ENCODE data around the gene PCNT. TPM values are rescaled to one million over a fixed set of nuclear protein-coding genes. Genes with fewer than 3 reads are reported as not detected.
A peak's percentile ranks its signal among the peaks of the same experiment; 100 is the strongest.

The PCNT gene
- total RNA-seq, 1 donor: 19.2 TPM

GRCh38 chr21:46434322-46434958 lies 110.5 kb downstream of the PCNT start:
- Histone ChIP-seq H3K79me2 (ENCODE audit: insufficient read depth, low read length) (no peaks in the 10 kb centered on the region), H3K27ac (ENCODE audit: low read depth, low read length) (no peak overlapping the region), H3K4me2 (ENCODE audit: insufficient read depth, low read length) (no peak overlapping the region), H3K36me3 (ENCODE audit: insufficient read depth, low read length) (peaks cover 40% of the 10 kb centered on the region), H3K4me3 (ENCODE audit: insufficient read depth, low read length) (no peak overlapping the region), H2AFZ (ENCODE audit: low read length) (no peak overlapping the region), H4K20me1 (ENCODE audit: insufficient read depth, low read length) (no peaks in the 10 kb centered on the region), H3K4me1 (ENCODE audit: insufficient read depth, low read length) (no peaks in the 10 kb centered on the region), H3K9me3 (ENCODE audit: low read depth, low read length) (no peaks in the 10 kb centered on the region), H3K27me3 (ENCODE audit: insufficient read depth, low read length) (no peaks in the 10 kb centered on the region)
- DNase-seq (ENCODE audit: insufficient read length, low spot score, missing footprints): peak; percentile 76
- TF ChIP-seq CTCF (IDR thresholded peaks at IDR 0.05; ENCODE audit: extremely low read depth, low read depth, low read length): no peak

- H4K20me1 ChIP-seq (ENCODE audit: insufficient read depth, low read length): no peaks in the 10 kb centered on the region
- no peak overlapping the region for H2AFZ ChIP-seq (ENCODE audit: low read length)
- no peaks in the 10 kb centered on the region for H3K79me2 ChIP-seq (ENCODE audit: insufficient read depth, low read length)
- peak; percentile 4 for DNase-seq (ENCODE audit: insufficient read length, low spot score, missing footprints)
- H3K4me1 ChIP-seq (ENCODE audit: insufficient read depth, low read length): no peaks in the 10 kb centered on the region
- H3K36me3 ChIP-seq (ENCODE audit: insufficient read depth, low read length): peaks cover 44% of the 10 kb centered on the region
- H3K27ac ChIP-seq (ENCODE audit: low read depth, low read length): no peak overlapping the region
- no peak overlapping the region for H3K4me2 ChIP-seq (ENCODE audit: insufficient read depth, low read length)
- no peaks in the 10 kb centered on the region for H3K27me3 ChIP-seq (ENCODE audit: insufficient read depth, low read length)
- H3K9me3 ChIP-seq (ENCODE audit: low read depth, low read length): no peaks in the 10 kb centered on the region
- no peak overlapping the region for H3K4me3 ChIP-seq (ENCODE audit: insufficient read depth, low read length)
- TF ChIP-seq CTCF (IDR thresholded peaks at IDR 0.05; ENCODE audit: extremely low read depth, low read depth, low read length): no peak
These were observed 111.9 kb downstream of the PCNT start for GRCh38 chr21:46435786-46436227.

GRCh38 chr21:46436621-46437020 lies 112.7 kb downstream of the PCNT start:
- TF ChIP-seq CTCF (IDR thresholded peaks at IDR 0.05; ENCODE audit: extremely low read depth, low read depth, low read length): no peak
- no peak for DNase-seq (ENCODE audit: insufficient read length, low spot score, missing footprints)
- Histone ChIP-seq H3K4me2 (ENCODE audit: insufficient read depth, low read length) (no peak overlapping the region), H3K27me3 (ENCODE audit: insufficient read depth, low read length) (no peaks in the 10 kb centered on the region), H3K36me3 (ENCODE audit: insufficient read depth, low read length) (peaks cover 46% of the 10 kb centered on the region), H3K27ac (ENCODE audit: low read depth, low read length) (no peak overlapping the region), H3K4me3 (ENCODE audit: insufficient read depth, low read length) (no peak overlapping the region), H3K79me2 (ENCODE audit: insufficient read depth, low read length) (no peaks in the 10 kb centered on the region), H3K9me3 (ENCODE audit: low read depth, low read length) (no peaks in the 10 kb centered on the region), H4K20me1 (ENCODE audit: insufficient read depth, low read length) (no peaks in the 10 kb centered on the region), H3K4me1 (ENCODE audit: insufficient read depth, low read length) (no peaks in the 10 kb centered on the region), H2AFZ (ENCODE audit: low read length) (no peak overlapping the region)

GRCh38 chr21:46437096-46437498 lies 113.1 kb downstream of the PCNT start:
- Histone ChIP-seq H3K4me2 (ENCODE audit: insufficient read depth, low read length) (no peak overlapping the region), H3K27me3 (ENCODE audit: insufficient read depth, low read length) (no peaks in the 10 kb centered on the region), H2AFZ (ENCODE audit: low read length) (no peak overlapping the region), H4K20me1 (ENCODE audit: insufficient read depth, low read length) (no peaks in the 10 kb centered on the region), H3K27ac (ENCODE audit: low read depth, low read length) (no peak overlapping the region), H3K9me3 (ENCODE audit: low read depth, low read length) (no peaks in the 10 kb centered on the region), H3K79me2 (ENCODE audit: insufficient read depth, low read length) (no peaks in the 10 kb centered on the region), H3K4me1 (ENCODE audit: insufficient read depth, low read length) (no peaks in the 10 kb centered on the region), H3K36me3 (ENCODE audit: insufficient read depth, low read length) (peaks cover 49% of the 10 kb centered on the region), H3K4me3 (ENCODE audit: insufficient read depth, low read length) (no peak overlapping the region)
- DNase-seq (ENCODE audit: insufficient read length, low spot score, missing footprints): no peak
- no peak for TF ChIP-seq CTCF (IDR thresholded peaks at IDR 0.05; ENCODE audit: extremely low read depth, low read depth, low read length)
